Keratinocyte (primary cell): ENCODE data around the gene MS4A4A. TPM values are rescaled to one million over a fixed set of nuclear protein-coding genes. Genes with fewer than 3 reads are reported as not detected.

Experiments used
- DNase-seq: peaks from one replicate; pipeline ENCODE4 v3.0.0-alpha.2; 2011; ENCODE audit warnings: low read depth, missing footprints, low spot score
- FAIRE-seq: peaks from 2 replicates; lab custom pipeline; 2011; peaks lifted over from hg19 to GRCh38; lab: Jason Lieb, UNC
- H2AFZ ChIP-seq: 2 replicates; pipeline ENCODE4 v1.6.0; 2012; ENCODE audit warnings: low read length, control low read depth, inconsistent platforms; ENCODE audit not compliant: control insufficient read depth
- H3K27ac ChIP-seq: 2 replicates; pipeline ENCODE4 v1.5.1; 2011; ENCODE audit warnings: low read length; ENCODE audit not compliant: control insufficient read depth, insufficient read depth
- H3K27me3 ChIP-seq: 3 replicates; pipeline ENCODE4 v1.6.0; 2011; ENCODE audit warnings: low read length; ENCODE audit not compliant: control insufficient read depth, insufficient read depth; ENCODE audit errors: extremely low read depth
- H3K36me3 ChIP-seq, 2 experiments: 2 replicates in 1 of 2; 3 replicates in 1 of 2; pipeline ENCODE4 v1.5.1; 2011; ENCODE audit warnings: low read length in 2 of 2, mild to moderate bottlenecking in 1 of 2; ENCODE audit not compliant: control insufficient read depth in 2 of 2, insufficient read depth in 2 of 2; ENCODE audit errors: extremely low read depth in 1 of 2
- H3K4me1 ChIP-seq: 3 replicates; pipeline ENCODE4 v1.5.1; 2011; ENCODE audit warnings: low read length; ENCODE audit not compliant: control insufficient read depth, insufficient read depth; ENCODE audit errors: extremely low read depth
- H3K4me2 ChIP-seq: 3 replicates; pipeline ENCODE4 v1.6.0; 2011; ENCODE audit warnings: low read depth, low read length; ENCODE audit not compliant: control insufficient read depth, insufficient read depth; ENCODE audit errors: extremely low read depth
- H3K4me3 ChIP-seq, 3 experiments: fragments of 200-600 bp in 1 of 3; sonication (generic) in 1 of 3; 2 replicates in 2 of 3; 3 replicates in 1 of 3; pipeline ENCODE4 v1.5.1; 2011 to 2016; ENCODE audit warnings: low read length in 3 of 3, mild to moderate bottlenecking in 3 of 3, control low read depth in 2 of 3, inconsistent platforms in 1 of 3, low read depth in 1 of 3, mixed read lengths in 1 of 3, mixed run types in 1 of 3, moderate library complexity in 1 of 3; ENCODE audit not compliant: control insufficient read depth in 2 of 3, insufficient read depth in 2 of 3; ENCODE audit errors: extremely low read depth in 1 of 3
- H3K79me2 ChIP-seq: 2 replicates; pipeline ENCODE4 v1.6.0; 2012; ENCODE audit warnings: low read length; ENCODE audit not compliant: control insufficient read depth, insufficient read depth
- H3K9ac ChIP-seq: 3 replicates; pipeline ENCODE4 v1.6.0; 2011; ENCODE audit warnings: low read length; ENCODE audit not compliant: control insufficient read depth, insufficient read depth; ENCODE audit errors: extremely low read depth
- H3K9me1 ChIP-seq: 3 replicates; pipeline ENCODE4 v1.6.0; 2011; ENCODE audit warnings: low read length; ENCODE audit not compliant: control insufficient read depth, insufficient read depth; ENCODE audit errors: extremely low read depth
- H3K9me3 ChIP-seq: 2 replicates; pipeline ENCODE4 v1.5.1; 2012; ENCODE audit warnings: low read depth, low read length; ENCODE audit not compliant: control insufficient read depth
- H4K20me1 ChIP-seq: 3 replicates; pipeline ENCODE4 v1.6.0; 2011; ENCODE audit warnings: low read length; ENCODE audit not compliant: control insufficient read depth, insufficient read depth; ENCODE audit errors: extremely low read depth
- EZH2 ChIP-seq: IDR thresholded peaks from one replicate; pipeline ENCODE4 v1.6.1; 2012; ENCODE audit warnings: inconsistent platforms, mild to moderate bottlenecking, low read length, moderate library complexity
- dilution Hi-C: fragments of 300-500 bp; cut with MboI; formaldehyde crosslinking; loops from one replicate; pipeline ENCODE4 v1.7.0; 2020; ENCODE audit warnings: low sequenced_read_pairs; ENCODE audit not compliant: extremely low pct_ligation_motif_present
- polyA plus RNA-seq, 5 experiments: library from polyadenylated mRNA; depleted of rRNA in 3 of 5; stranded (reverse) in 3 of 5; stranded (forward) in 1 of 5; unstranded in 1 of 5; fragments of >200 nt; gene quantifications; 1 replicate in 1 of 5; 2 replicates in 3 of 5; 3 replicates in 1 of 5; pipeline versions ENCODE4 v1.2.1 to v1.2.3, GENCODE V29; 2011 to 2012; ENCODE audit warnings: missing spikeins in 2 of 5, low read depth in 1 of 5, low replicate concordance in 1 of 5
- TF ChIP-seq, protein P1 (sequence below), 3 experiments: IDR thresholded peaks in 1 of 3; conservative IDR thresholded peaks in 1 of 3; optimal IDR thresholded peaks in 1 of 3; 2 replicates in 2 of 3; 3 replicates in 1 of 3; pipeline versions ENCODE3 to v1.5.1; 2011; ENCODE audit warnings: low read length in 3 of 3, mild to moderate bottlenecking in 3 of 3, moderate library complexity in 2 of 3, control low read depth in 1 of 3, inconsistent platforms in 1 of 3; ENCODE audit not compliant: insufficient read depth in 2 of 3; ENCODE audit errors: extremely low read depth in 1 of 3

The MS4A4A gene
- polyA plus RNA-seq, 1 donor (not counting 4 experiments of a cell fraction or from before 2014, with no cell fraction given) = not detected

DNA sequence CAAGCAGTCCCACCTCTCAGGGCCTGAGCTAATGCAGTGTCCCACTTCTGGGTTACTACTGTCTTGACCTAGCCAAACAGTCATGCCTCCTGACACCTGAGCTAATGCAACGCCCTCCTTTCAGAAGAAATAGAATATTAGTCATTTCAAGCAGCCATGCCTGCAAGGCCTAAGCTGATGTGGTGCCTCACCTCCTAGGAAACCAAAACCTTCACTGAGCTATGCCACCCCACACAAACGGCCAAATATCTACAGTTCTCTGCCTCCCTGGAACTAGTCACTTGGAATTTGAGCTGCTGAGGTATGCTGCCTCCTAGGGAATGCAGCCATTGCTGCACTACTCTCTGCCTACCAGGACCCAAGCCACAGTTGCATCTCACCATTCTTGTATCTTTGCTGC lies 38.3 kb downstream of the MS4A4A start:
- FAIRE-seq = no peak
- no peaks in the 10 kb centered on the region for H3K9me1 ChIP-seq
- no peaks in the 10 kb centered on the region for H3K36me3 ChIP-seq
- H4K20me1 ChIP-seq = no peaks in the 10 kb centered on the region
- peaks cover 2% of the 10 kb centered on the region for H3K9me3 ChIP-seq
- dilution Hi-C loops = no loop called here
- H3K9ac ChIP-seq = no peak overlapping the region
- no peak overlapping the region for H3K27ac ChIP-seq
- no peak overlapping the region for H2AFZ ChIP-seq
- no peak for DNase-seq
- H3K4me2 ChIP-seq = no peak overlapping the region
- TF ChIP-seq EZH2 = no peak
- TF ChIP-seq, protein P1, sequence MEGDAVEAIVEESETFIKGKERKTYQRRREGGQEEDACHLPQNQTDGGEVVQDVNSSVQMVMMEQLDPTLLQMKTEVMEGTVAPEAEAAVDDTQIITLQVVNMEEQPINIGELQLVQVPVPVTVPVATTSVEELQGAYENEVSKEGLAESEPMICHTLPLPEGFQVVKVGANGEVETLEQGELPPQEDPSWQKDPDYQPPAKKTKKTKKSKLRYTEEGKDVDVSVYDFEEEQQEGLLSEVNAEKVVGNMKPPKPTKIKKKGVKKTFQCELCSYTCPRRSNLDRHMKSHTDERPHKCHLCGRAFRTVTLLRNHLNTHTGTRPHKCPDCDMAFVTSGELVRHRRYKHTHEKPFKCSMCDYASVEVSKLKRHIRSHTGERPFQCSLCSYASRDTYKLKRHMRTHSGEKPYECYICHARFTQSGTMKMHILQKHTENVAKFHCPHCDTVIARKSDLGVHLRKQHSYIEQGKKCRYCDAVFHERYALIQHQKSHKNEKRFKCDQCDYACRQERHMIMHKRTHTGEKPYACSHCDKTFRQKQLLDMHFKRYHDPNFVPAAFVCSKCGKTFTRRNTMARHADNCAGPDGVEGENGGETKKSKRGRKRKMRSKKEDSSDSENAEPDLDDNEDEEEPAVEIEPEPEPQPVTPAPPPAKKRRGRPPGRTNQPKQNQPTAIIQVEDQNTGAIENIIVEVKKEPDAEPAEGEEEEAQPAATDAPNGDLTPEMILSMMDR (optimal IDR thresholded peaks at IDR 0.05 in 1 of 3, IDR thresholded peaks at IDR 0.05 in 1 of 3, conservative IDR thresholded peaks at IDR 0.05 in 1 of 3; ENCODE audit: extremely low read depth in 1 of 3, insufficient read depth in 2 of 3, low read length in 3 of 3) = no peak
- H3K27me3 ChIP-seq = no peaks in the 10 kb centered on the region
- H3K4me1 ChIP-seq = no peaks in the 10 kb centered on the region
- no peak overlapping the region for H3K4me3 ChIP-seq
- no peaks in the 10 kb centered on the region for H3K79me2 ChIP-seq

DNA sequence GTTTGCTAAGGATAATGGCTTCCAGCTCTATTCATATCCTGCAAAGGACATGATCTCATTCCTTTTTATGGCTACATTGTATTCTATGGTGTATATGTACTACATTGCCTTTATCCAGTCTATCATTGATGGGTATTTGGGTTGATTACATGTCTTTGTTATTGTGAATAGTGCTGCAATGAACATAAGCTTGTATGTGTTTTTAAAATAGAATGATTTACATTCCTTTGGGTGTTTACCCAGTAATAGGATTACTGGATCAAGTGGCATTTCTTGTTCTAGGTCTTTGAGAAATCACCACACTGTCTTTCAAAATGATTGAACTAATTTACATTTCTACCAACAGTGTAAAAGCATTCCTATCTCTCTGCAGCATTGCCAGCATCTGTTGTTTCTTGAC lies 40.6 kb downstream of the MS4A4A start:
- dilution Hi-C loops = no loop called here
- DNase-seq (no peak), FAIRE-seq (no peak)
- Histone ChIP-seq H3K4me1 (no peaks in the 10 kb centered on the region), H2AFZ (no peak overlapping the region), H3K9me1 (no peaks in the 10 kb centered on the region), H3K36me3 (no peaks in the 10 kb centered on the region), H3K9ac (no peak overlapping the region), H3K27me3 (no peaks in the 10 kb centered on the region), H3K79me2 (no peaks in the 10 kb centered on the region), H4K20me1 (no peaks in the 10 kb centered on the region), H3K4me3 (no peak overlapping the region), H3K4me2 (no peak overlapping the region), H3K27ac (no peak overlapping the region), H3K9me3 (peaks cover 4% of the 10 kb centered on the region)
- TF ChIP-seq EZH2 = no peak
- TF ChIP-seq, protein P1 (optimal IDR thresholded peaks at IDR 0.05 in 1 of 3, IDR thresholded peaks at IDR 0.05 in 1 of 3, conservative IDR thresholded peaks at IDR 0.05 in 1 of 3; ENCODE audit: extremely low read depth in 1 of 3, insufficient read depth in 2 of 3, low read length in 3 of 3) = no peak
